Anterior cingulate cortex (tissue), 58 donors: ENCODE measurements around the gene TNFAIP1.

Experiments
- DNase-seq, 58 donors: peaks; one replicate each; lab custom pipeline; 2025; lab: John Stamatoyannopoulos, UW

The TNFAIP1 gene

GRCh38 chr17:28324267-28324745, 11.3 kb upstream of the TNFAIP1 start:
- DNase-seq: no peak

GRCh38 chr17:28324781-28325180, 10.8 kb upstream of the TNFAIP1 start:
- no peak for DNase-seq

- no peak for DNase-seq
Observed at GRCh38 chr17:28325211-28325610, 10.3 kb upstream of the TNFAIP1 start.

- DNase-seq: no peak
Observed at GRCh38 chr17:28326114-28326513, 9.4 kb upstream of the TNFAIP1 start.

GRCh38 chr17:28327031-28327607, 8.4 kb upstream of the TNFAIP1 start:
- DNase-seq: no peak

GRCh38 chr17:28327709-28328108, 7.9 kb upstream of the TNFAIP1 start:
- no peak for DNase-seq

GRCh38 chr17:28328325-28328724, 7.2 kb upstream of the TNFAIP1 start:
- no peak for DNase-seq

GRCh38 chr17:28330671-28331070, 4.9 kb upstream of the TNFAIP1 start:
- no peak for DNase-seq

GRCh38 chr17:28331891-28332420, 3.6 kb upstream of the TNFAIP1 start:
- DNase-seq: no peak

- DNase-seq: no peak
Observed at GRCh38 chr17:28333083-28333746, 2.3 kb upstream of the TNFAIP1 start.

GRCh38 chr17:28334171-28334570, 1.4 kb upstream of the TNFAIP1 start:
- DNase-seq: no peak

- no peak for DNase-seq
Observed at GRCh38 chr17:28334666-28335200, 828 bp upstream of the TNFAIP1 start.

GRCh38 chr17:28335959-28336871, 654 bp downstream of the TNFAIP1 start:
- DNase-seq: peak in 31 of 58 donors; percentile 12 to 70 (median 39)

GRCh38 chr17:28338056-28338768, 2.7 kb downstream of the TNFAIP1 start:
- DNase-seq: peak in 12 of 58 donors; percentile 6 to 57 (median 33)

- DNase-seq: peak in 6 of 58 donors; percentile 15 to 49 (median 29)
Observed at GRCh38 chr17:28338769-28339212, 3.2 kb downstream of the TNFAIP1 start.

- no peak for DNase-seq
Observed at GRCh38 chr17:28339431-28339830, 3.9 kb downstream of the TNFAIP1 start.

GRCh38 chr17:28340374-28340773, 4.8 kb downstream of the TNFAIP1 start:
- DNase-seq: no peak

GRCh38 chr17:28341516-28341915, 6.0 kb downstream of the TNFAIP1 start:
- no peak for DNase-seq

- no peak for DNase-seq
Observed at GRCh38 chr17:28342313-28342712, 6.8 kb downstream of the TNFAIP1 start.

- DNase-seq: no peak
Observed at GRCh38 chr17:28343491-28343932, 8.0 kb downstream of the TNFAIP1 start.
